ENCODE measurements around the gene DSCAM.

GRCh38 chr21:40587736-40588346 lies 259.1 kb downstream of the DSCAM start:
- TF ChIP-seq CTCF (IDR thresholded peaks at IDR 0.05) = no peak
- TF ChIP-seq POLR2A (IDR thresholded peaks at IDR 0.05) = no peak

Data from uterus (tissue), 2 donors.